ENCODE results near the gene DGKG. TPM values are rescaled to one million over a fixed set of nuclear protein-coding genes. Genes with fewer than 3 reads are reported as not detected.

Gene DGKG
- total and polyA plus RNA-seq, 9 of the 15 experiments (the other 6 are each of a cell fraction or from before 2014, with no cell fraction given), result 0.01 to 0.36 (median 0.15) TPM

GRCh38 chr3:186108106-186108940, 253.7 kb downstream of the DGKG start (continued):
- TF ChIP-seq ZNF12 (CRISPR knock-in tag; IDR thresholded peaks at IDR 0.05) (no peak), HNRNPLL (IDR thresholded peaks at IDR 0.05; ENCODE audit: low read depth, low read length, poor library complexity, severe bottlenecking) (peak; percentile 12), POLR2B (IDR thresholded peaks at IDR 0.05; ENCODE audit: low read depth, partially characterized antibody) (peak; percentile 37), PHB (CRISPR knock-in tag; IDR thresholded peaks at IDR 0.05) (no peak), GABPB2 (CRISPR knock-in tag; conservative IDR thresholded peaks at IDR 0.05) (no peak), HDAC1 (IDR thresholded peaks at IDR 0.05) (no peak; a peak in 1 of 4 replicates), GTF2A2 (tag; IDR thresholded peaks at IDR 0.05) (no peak), SP1 (CRISPR knock-in tag; IDR thresholded peaks at IDR 0.05) (peak; percentile 50; the same call in 1 of the 2 replicates), CC2D1A (IDR thresholded peaks at IDR 0.05) (no peak), ZFP36 (IDR thresholded peaks at IDR 0.05; ENCODE audit: low read depth, low read length, partially characterized antibody) (no peak), RBFOX2 (IDR thresholded peaks at IDR 0.05; ENCODE audit: low read depth, low read length) (peak; percentile 79), ZNF589 (CRISPR knock-in tag; IDR thresholded peaks at IDR 0.05; ENCODE audit: low read depth) (no peak)
- TF ChIP-seq, protein P1, sequence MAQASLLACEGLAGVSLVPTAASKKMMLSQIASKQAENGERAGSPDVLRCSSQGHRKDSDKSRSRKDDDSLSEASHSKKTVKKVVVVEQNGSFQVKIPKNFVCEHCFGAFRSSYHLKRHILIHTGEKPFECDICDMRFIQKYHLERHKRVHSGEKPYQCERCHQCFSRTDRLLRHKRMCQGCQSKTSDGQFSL (CRISPR knock-in tag; IDR thresholded peaks at IDR 0.05), result peak; percentile 75; the same call in 1 of the 2 replicates
- TF ChIP-seq, protein P1 (tag; IDR thresholded peaks at IDR 0.05), result no peak
- TF ChIP-seq, protein P2, sequence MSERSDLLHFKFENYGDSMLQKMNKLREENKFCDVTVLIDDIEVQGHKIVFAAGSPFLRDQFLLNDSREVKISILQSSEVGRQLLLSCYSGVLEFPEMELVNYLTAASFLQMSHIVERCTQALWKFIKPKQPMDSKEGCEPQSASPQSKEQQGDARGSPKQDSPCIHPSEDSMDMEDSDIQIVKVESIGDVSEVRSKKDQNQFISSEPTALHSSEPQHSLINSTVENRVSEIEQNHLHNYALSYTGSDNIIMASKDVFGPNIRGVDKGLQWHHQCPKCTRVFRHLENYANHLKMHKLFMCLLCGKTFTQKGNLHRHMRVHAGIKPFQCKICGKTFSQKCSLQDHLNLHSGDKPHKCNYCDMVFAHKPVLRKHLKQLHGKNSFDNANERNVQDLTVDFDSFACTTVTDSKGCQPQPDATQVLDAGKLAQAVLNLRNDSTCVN (CRISPR knock-in tag; IDR thresholded peaks at IDR 0.05), result no peak
- TF ChIP-seq, protein P3, sequence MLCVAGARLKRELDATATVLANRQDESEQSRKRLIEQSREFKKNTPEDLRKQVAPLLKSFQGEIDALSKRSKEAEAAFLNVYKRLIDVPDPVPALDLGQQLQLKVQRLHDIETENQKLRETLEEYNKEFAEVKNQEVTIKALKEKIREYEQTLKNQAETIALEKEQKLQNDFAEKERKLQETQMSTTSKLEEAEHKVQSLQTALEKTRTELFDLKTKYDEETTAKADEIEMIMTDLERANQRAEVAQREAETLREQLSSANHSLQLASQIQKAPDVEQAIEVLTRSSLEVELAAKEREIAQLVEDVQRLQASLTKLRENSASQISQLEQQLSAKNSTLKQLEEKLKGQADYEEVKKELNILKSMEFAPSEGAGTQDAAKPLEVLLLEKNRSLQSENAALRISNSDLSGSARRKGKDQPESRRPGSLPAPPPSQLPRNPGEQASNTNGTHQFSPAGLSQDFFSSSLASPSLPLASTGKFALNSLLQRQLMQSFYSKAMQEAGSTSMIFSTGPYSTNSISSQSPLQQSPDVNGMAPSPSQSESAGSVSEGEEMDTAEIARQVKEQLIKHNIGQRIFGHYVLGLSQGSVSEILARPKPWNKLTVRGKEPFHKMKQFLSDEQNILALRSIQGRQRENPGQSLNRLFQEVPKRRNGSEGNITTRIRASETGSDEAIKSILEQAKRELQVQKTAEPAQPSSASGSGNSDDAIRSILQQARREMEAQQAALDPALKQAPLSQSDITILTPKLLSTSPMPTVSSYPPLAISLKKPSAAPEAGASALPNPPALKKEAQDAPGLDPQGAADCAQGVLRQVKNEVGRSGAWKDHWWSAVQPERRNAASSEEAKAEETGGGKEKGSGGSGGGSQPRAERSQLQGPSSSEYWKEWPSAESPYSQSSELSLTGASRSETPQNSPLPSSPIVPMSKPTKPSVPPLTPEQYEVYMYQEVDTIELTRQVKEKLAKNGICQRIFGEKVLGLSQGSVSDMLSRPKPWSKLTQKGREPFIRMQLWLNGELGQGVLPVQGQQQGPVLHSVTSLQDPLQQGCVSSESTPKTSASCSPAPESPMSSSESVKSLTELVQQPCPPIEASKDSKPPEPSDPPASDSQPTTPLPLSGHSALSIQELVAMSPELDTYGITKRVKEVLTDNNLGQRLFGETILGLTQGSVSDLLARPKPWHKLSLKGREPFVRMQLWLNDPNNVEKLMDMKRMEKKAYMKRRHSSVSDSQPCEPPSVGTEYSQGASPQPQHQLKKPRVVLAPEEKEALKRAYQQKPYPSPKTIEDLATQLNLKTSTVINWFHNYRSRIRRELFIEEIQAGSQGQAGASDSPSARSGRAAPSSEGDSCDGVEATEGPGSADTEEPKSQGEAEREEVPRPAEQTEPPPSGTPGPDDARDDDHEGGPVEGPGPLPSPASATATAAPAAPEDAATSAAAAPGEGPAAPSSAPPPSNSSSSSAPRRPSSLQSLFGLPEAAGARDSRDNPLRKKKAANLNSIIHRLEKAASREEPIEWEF (CRISPR knock-in tag; IDR thresholded peaks at IDR 0.05), result no peak
- TF ChIP-seq, protein P4, sequence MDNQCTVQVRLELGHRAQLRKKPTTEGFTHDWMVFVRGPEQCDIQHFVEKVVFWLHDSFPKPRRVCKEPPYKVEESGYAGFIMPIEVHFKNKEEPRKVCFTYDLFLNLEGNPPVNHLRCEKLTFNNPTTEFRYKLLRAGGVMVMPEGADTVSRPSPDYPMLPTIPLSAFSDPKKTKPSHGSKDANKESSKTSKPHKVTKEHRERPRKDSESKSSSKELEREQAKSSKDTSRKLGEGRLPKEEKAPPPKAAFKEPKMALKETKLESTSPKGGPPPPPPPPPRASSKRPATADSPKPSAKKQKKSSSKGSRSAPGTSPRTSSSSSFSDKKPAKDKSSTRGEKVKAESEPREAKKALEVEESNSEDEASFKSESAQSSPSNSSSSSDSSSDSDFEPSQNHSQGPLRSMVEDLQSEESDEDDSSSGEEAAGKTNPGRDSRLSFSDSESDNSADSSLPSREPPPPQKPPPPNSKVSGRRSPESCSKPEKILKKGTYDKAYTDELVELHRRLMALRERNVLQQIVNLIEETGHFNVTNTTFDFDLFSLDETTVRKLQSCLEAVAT (IDR thresholded peaks at IDR 0.05), result no peak
